22Rv1 (cell line): Measurements from ENCODE around the gene CCL25.
"Not testable (repeated sequence)": the region's sequence is repeated elsewhere in the genome, so short reads cannot be mapped to it uniquely, and the experiment has no call there.

ENCODE experiments used
- H3K27ac ChIP-seq: fragments of 450-650 bp; 2 replicates; pipeline ENCODE4 v1.5.1; 2017
- ZFX ChIP-seq: fragments of 450-650 bp; IDR thresholded peaks from 2 replicates; pipeline ENCODE4 v1.6.1; 2017; ENCODE audit warnings: antibody characterized with exemption, borderline replicate concordance
- TF ChIP-seq, protein P1 (sequence below): fragments of 450-650 bp; IDR thresholded peaks from 2 replicates; pipeline ENCODE4 v1.5.1; 2017; ENCODE audit warnings: mild to moderate bottlenecking

CCL25 gene

DNA sequence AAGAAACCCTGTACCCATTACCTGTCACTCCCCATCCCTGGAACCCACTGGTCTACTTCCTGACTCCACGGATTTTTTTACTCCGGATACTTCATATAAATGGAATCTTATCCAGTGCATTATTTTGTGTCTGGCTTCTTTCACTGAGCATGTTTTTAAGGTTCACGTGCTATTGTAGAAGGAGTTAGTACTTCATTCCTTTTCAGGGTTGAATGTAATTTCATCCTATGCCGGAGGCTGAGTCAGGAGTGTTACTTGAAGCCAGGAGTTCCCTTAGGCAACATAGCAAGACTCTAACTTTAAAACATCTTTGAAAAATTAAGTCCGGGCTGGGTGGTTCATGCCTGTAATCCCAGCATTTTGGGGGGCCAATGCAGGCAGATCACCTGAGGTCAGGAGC is 29.2 kb upstream of the CCL25 start:
- no peak for TF ChIP-seq ZFX
- no peak overlapping the region for H3K27ac ChIP-seq

DNA sequence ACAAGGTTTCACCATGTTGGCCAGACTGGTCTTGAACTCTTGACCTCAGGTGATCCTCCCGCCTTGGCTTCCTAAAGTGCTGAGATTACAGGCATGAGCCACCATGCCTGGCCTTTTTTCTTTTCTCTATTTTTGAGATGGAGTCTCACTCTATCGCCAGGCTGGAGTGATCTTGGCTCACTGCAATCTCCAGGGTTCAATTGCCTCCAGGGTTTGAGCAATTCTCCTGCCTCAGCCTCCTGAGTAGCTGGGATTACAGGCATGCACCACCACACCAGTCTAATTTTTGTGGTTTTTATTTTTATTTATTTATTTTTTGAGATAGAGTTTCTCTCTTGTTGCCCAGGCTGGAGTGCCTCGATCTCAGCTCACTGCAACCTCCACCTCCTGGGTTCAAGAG is 28.3 kb upstream of the CCL25 start:
- H3K27ac ChIP-seq, result not testable (repeated sequence)

DNA sequence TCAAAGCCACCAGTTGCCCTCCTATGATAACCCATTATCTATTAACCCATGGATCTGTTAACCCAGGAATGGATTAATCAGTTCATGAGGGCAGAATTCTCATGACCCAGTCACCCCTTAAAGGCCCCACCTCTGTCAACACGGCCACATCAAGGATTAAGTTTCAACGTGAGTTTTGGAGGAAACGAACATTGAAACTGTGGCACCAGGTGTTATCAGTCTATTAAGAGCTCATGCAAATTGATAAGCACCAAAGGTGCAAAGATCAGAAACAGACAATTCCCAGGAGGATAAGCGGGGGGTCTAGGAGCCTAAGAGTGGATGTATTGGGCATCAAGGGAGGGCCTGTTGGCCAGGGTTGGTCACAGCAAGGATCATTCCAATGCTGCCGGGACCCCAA is 27.2 kb upstream of the CCL25 start:
- TF ChIP-seq, protein P1, sequence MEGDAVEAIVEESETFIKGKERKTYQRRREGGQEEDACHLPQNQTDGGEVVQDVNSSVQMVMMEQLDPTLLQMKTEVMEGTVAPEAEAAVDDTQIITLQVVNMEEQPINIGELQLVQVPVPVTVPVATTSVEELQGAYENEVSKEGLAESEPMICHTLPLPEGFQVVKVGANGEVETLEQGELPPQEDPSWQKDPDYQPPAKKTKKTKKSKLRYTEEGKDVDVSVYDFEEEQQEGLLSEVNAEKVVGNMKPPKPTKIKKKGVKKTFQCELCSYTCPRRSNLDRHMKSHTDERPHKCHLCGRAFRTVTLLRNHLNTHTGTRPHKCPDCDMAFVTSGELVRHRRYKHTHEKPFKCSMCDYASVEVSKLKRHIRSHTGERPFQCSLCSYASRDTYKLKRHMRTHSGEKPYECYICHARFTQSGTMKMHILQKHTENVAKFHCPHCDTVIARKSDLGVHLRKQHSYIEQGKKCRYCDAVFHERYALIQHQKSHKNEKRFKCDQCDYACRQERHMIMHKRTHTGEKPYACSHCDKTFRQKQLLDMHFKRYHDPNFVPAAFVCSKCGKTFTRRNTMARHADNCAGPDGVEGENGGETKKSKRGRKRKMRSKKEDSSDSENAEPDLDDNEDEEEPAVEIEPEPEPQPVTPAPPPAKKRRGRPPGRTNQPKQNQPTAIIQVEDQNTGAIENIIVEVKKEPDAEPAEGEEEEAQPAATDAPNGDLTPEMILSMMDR, result no peak
- TF ChIP-seq ZFX, result no peak
- no peak overlapping the region for H3K27ac ChIP-seq

DNA sequence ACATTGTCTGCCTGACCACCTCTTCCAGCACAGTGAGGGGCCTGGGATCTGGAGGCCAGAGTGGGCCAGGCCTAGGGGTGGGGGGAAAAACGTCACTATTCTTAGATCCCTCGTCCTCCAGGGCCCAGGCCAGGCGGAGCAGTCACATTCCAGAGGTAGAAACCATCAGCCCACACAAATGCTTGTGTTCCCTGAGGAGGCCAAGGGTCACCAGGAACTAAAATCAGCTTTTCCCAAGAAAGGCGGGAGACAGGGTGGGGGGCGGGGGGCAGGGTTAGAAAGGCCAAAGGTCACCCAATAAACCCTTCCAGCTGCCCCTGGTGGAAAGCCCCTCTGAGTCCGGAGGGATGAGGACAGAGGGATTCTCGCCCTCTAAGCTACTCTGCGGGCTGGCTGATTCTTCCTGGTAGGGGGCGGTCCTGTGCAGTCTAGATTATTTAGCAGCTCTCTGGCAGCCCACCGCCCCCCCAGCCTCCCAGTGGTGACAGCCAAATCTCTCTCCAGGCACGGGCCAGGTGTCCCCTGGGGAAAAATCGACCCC is 23.5 kb upstream of the CCL25 start:
- TF ChIP-seq, protein P1, result no peak
- TF ChIP-seq ZFX, result no peak
- no peak overlapping the region for H3K27ac ChIP-seq

DNA sequence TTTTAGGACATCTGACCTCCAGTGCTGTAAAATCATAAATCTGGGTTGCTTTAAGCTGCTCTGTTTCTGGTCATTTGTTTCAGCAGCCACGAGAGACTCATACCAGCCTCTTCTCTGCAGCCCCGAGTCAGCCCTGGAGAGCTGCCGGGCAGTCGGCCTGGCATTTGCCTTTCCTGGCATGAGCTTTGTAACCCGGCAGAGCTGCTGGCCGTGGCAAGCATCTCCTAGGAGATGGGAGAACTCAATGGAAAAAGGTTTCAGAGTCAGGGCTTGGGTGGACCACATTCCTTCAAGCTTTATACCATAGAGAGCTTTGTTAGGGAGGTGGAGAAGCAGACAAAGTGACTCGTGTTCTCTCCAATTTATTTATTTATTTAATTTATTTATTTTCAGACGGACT is 21.6 kb upstream of the CCL25 start:
- no peak for TF ChIP-seq ZFX
- TF ChIP-seq, protein P1, result no peak
- H3K27ac ChIP-seq, result no peak overlapping the region

DNA sequence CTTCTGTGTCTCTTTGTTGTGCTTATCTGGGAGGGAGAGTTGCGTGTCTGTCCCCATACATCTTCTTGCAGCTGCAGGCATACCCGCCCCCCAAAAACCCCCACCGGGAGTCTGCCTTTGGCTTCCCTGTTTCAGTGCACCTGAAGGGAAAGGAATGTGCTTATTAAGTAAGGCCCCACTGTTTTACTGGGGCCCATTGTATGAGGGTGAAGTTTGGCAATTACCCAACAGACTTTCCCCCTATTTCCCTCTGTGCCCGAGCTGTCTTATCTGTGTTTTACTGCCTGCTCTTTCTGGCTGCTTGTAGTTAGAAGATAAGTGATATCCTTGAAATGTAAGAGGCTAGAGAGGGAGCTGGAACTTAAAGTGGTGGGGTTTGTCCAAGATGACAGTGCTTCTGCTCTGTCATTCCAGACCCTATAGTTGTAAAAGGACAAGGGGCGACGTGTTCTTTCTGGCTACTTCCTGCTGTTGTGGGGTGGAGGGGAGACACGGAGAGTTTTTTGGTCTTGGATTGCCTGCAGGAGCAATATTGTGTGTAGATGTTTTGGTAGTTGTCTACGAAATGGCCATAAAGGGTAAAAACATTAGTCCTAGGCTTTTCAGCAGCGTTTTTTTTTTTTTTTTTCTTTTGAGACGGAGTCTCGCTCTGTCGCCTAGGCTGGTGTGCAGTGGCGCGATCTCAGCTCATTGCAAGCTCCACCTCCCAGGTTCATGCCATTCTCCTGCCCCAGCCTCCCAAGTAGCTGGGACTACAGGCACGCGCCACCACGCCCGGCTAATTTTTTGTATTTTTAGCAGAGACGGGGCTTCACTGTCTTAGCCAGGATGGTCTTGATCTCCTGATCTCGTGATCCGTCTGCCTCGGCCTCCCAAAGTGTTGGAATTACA is 19.0 kb upstream of the CCL25 start:
- H3K27ac ChIP-seq, result not testable (repeated sequence)

DNA sequence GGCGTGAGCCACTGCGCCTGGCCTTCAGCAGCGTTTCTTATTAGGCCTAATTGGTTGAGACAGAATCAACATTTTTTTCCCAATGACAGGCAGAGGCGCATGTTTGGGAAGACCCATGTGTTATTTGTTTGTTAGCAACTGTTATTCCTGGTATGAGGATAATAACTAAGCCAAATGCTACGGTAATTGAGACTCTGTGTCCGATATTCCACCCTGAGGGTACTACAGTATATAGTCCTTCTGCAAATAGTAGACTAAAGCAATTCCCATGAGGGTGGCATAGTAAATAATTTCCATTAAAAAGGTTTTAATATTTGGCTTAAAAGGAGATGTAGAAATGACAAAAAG is 18.4 kb upstream of the CCL25 start:
- H3K27ac ChIP-seq, result no peak overlapping the region
- TF ChIP-seq, protein P1, result no peak
- no peak for TF ChIP-seq ZFX

DNA sequence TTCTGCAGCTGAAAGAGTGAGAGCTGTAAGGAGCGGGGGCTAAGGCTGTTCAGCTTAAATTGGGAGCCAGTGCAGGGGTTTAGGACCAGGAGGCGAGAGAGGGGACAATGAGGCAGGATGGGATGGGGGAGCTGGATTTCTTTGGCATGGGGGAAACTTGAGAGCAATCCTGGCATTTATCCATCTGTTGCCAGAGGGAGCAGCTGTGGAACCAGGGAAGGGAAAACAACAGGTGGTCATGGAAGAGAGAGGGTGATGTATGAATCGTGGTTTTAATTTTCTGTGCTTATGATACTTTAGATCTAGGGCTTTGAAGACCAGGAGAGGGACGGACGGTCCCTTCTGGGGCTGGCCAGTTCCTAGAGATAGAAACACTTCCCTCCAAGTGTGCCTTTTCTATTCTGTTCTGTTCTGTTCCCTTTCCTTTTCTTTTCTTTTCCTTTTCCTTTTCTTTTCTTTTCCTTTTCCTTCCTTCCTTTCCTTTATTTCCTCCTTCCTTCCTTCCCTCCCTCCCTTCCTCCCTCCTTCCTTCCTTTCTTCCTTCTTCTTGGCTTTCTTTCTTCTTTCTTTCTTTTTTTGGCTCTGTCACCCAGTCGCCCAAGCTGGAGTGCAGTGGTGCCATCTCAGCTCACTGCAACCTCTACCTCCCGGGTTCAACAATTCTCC is 16.0 kb upstream of the CCL25 start:
- no peak overlapping the region for H3K27ac ChIP-seq
- no peak for TF ChIP-seq ZFX
- TF ChIP-seq, protein P1, result no peak
